ENCODE results near the gene GAL3ST1.

GAL3ST1 gene

DNA sequence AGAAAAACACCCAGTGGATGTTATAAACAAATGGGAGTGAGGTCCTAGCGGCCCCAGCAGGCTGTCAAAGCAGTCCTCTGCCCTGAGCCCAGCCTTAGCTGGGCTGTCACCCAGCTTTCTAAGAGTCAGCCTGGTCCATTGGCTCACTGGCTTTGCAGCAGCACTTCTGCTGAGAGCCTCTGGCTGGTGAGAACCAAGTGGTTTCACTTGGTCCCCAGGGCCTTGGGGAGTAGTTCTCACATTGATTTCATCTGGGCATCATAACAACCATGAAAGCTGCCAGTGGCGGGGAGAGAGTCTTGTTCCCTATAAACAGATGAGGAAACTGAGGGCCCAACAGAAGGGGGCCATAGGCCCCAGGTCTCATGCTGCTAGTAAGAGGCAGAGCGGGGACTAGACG, 39.3 kb downstream of the GAL3ST1 start:
- DNase-seq (ENCODE audit: low read depth in 3 of 3): no peak

- DNase-seq (ENCODE audit: low read depth in 3 of 3): no peak
These were observed 42.5 kb downstream of the GAL3ST1 start for GRCh38 chr22:30531651-30532608.

GRCh38 chr22:30526656-30527055, 47.8 kb downstream of the GAL3ST1 start:
- DNase-seq (ENCODE audit: low read depth in 3 of 3): no peak

- no peak for DNase-seq (ENCODE audit: low read depth in 3 of 3)
These were observed 50.6 kb downstream of the GAL3ST1 start for GRCh38 chr22:30523646-30524489.

DNA sequence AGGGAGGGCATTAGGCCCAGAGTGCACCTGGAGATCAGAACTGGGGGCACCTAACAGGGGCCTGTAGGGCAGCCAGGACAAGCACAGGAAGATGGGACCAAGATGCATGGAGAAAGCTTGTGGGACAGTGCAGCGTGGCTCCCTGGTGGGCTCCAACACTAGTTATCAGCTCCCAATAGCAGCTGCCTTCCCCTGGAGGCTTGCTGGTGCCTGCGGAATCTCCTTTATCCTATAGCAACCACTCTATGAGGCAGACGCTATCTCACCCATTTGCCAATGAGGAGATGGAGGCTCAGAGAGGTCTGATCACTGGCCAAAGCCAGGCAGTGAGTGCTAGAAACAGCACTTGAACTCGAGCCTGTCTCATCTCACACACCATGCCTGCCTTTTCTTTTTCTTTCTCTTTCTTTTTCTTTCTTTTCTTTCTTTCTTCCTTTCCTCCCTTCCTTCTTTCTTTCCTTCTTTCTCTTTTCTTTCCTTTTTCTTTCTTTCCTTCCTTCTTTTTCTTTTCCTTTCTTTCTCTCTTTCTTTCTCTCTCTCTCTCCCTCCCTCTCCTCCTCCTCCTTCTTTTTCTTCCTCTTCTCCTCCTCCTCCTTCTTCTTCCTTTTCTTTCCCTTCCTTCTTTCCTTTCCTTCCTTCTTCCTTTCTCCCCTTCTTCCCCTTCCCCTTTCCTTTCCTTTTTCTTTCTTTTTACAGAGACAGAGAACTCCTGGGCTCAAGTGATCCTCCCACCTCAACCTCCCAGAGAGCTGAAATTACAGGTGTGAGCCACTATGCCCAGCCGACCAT, 52.9 kb downstream of the GAL3ST1 start:
- no peak for DNase-seq (ENCODE audit: low read depth in 3 of 3)

DNA sequence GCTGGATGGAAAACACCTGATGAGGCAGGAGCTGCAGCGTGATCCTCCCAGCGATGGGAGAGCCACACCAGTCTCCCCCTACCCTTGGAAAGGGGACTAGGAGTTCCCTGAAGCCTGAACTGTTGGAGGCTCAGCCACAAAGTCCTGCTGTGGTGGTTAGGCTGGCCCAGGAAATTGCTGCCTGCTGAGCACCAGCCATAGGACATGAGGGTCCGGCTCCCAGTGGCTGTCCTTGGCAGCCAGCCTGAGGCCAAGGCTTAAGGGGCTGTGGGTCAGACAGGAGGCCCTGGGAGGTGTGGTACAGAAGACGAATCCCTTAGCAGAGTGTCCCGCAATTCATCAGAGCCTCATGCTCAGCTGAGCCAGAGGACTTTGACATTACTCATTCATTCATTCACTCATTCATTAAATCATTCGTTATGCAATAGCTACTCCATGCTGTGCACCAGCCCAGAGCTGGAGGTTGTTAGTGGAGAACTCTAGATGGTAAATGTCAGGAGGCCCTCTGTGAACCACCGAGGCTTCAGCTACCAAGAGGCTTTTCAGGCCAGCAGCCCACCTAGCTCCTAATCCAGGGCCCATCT, 54.5 kb downstream of the GAL3ST1 start:
- no peak for DNase-seq (ENCODE audit: low read depth in 3 of 3)

DNA sequence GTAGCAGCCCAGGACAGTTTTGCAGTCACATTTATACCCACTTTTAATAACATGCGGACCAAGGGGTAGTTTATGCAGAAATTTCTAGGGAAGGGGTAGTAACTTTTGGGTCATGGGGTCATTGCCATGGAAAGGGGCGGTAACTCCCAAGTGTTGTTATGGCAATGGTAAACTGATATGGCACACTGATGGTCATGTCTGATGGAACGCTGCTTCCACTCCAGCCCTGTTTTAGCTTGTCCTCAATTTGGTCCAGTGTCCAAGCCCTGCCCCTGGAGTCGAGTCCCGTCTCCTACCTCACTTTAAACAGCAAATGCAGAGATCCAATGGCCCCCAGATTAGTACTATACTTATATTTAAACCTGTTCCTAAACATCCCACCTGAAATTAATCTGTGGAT, 57.7 kb downstream of the GAL3ST1 start:
- DNase-seq (ENCODE audit: low read depth in 3 of 3): no peak

DNA sequence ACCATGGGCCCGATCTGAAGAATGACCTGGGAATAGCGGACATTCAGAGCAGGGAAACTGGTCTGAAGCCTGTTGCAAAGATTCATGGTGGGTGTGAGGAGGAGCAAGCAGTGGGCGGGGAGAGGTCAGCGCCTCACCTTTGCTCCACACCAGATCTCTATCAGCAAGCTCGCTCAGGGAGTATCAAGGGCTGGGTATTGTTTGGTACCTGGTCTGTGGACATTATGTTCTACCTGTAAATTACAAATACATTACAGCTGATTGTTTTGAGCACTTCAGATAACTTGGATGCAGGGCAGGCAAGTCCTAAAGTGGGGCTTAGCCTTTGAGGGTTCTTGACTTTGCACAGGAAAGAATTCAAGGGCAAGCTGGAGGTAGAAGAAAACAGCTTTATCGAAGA, 58.2 kb downstream of the GAL3ST1 start:
- DNase-seq (ENCODE audit: low read depth in 3 of 3): no peak

- DNase-seq (ENCODE audit: low read depth in 3 of 3): no peak
These were observed 60.2 kb downstream of the GAL3ST1 start for GRCh38 chr22:30514252-30514651.

- DNase-seq (ENCODE audit: low read depth in 3 of 3): no peak
These were observed 61.0 kb downstream of the GAL3ST1 start for GRCh38 chr22:30513462-30513861.

- DNase-seq (ENCODE audit: low read depth in 3 of 3): no peak
These were observed 62.6 kb downstream of the GAL3ST1 start for GRCh38 chr22:30511911-30512310.

- no peak for DNase-seq (ENCODE audit: low read depth in 3 of 3)
These were observed 63.4 kb downstream of the GAL3ST1 start for GRCh38 chr22:30511109-30511508.

- no peak for DNase-seq (ENCODE audit: low read depth in 3 of 3)
These were observed 66.2 kb downstream of the GAL3ST1 start for GRCh38 chr22:30508216-30508615.

DNA sequence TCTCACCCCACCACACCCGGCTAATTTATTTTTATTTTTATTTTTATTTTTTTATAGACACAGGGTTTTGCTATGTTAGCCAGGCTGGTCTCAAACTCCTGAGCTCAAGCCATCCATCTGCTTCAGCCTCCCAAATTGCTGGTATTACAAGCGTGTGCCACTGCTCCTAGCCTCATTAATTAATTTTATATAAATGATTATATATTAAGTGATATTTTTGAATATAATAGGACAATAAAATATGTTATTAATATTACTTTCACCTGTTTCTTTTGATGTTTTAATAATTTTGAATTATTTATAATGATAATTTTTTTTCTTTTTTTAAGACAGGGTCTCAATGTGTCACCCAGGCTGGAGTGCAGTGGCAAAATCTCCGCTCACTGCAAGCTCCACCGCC, 66.8 kb downstream of the GAL3ST1 start:
- DNase-seq (ENCODE audit: low read depth in 3 of 3): no peak

- DNase-seq (ENCODE audit: low read depth in 3 of 3): no peak
These were observed 67.9 kb downstream of the GAL3ST1 start for GRCh38 chr22:30506507-30506968.
